ENCODE results near the gene B3GLCT. TPM values are rescaled to one million over a fixed set of nuclear protein-coding genes. Genes with fewer than 3 reads are reported as not detected.

The B3GLCT gene
- total and polyA plus RNA-seq, 12 donors, result 3.1 to 28.1 (median 18.8) TPM

- no peaks in the 10 kb centered on the region for H3K36me3 ChIP-seq
- ATAC-seq (no peak), DNase-seq (no peak)
- H3K27me3 ChIP-seq, result no peaks in the 10 kb centered on the region
- H3K4me1 ChIP-seq, result no peaks in the 10 kb centered on the region
- no peak overlapping the region for H3K4me3 ChIP-seq
- no peaks in the 10 kb centered on the region for H3K9me3 ChIP-seq
- H3K27ac ChIP-seq, result no peak overlapping the region
- intact Hi-C loops (cut with DNase I), result no loop called here
- WGBS, 2 donors, result 95 to 96% methylated on average over 24 to 26 of the region's 26 CpGs
- TF ChIP-seq CTCF (IDR thresholded peaks at IDR 0.05), result no peak
These were observed 16.8 kb upstream of the B3GLCT start for GRCh38 chr13:31182987-31183386.

GRCh38 chr13:31184451-31184850 is 15.3 kb upstream of the B3GLCT start:
- Histone ChIP-seq H3K27ac (no peak overlapping the region), H3K36me3 (no peaks in the 10 kb centered on the region), H3K4me3 (no peak overlapping the region), H3K27me3 (no peaks in the 10 kb centered on the region), H3K4me1 (no peaks in the 10 kb centered on the region), H3K9me3 (no peaks in the 10 kb centered on the region)
- WGBS, 2 donors, result 93 to 94% methylated on average over 6 of the region's 6 CpGs
- no peak for ATAC-seq
- intact Hi-C loops (cut with DNase I), result no loop called here
- no peak for TF ChIP-seq CTCF (IDR thresholded peaks at IDR 0.05)
- no peak for DNase-seq

- H3K27me3 ChIP-seq, result no peaks in the 10 kb centered on the region
- H3K27ac ChIP-seq, result no peak overlapping the region
- no peak for ATAC-seq
These were observed 14.7 kb upstream of the B3GLCT start for GRCh38 chr13:31184981-31185645.

GRCh38 chr13:31191748-31192147 is 8.0 kb upstream of the B3GLCT start:
- Histone ChIP-seq H3K27me3 (no peaks in the 10 kb centered on the region), H3K36me3 (no peaks in the 10 kb centered on the region), H3K4me1 (no peaks in the 10 kb centered on the region), H3K27ac (no peak overlapping the region), H3K9me3 (no peaks in the 10 kb centered on the region), H3K4me3 (no peak overlapping the region)
- DNase-seq (no peak), ATAC-seq (no peak)
- 82 to 87% methylated on average over 4 of the region's 4 CpGs for WGBS, 2 donors
- intact Hi-C loops (cut with DNase I), result loop anchor here in 1 of 10 donors (10.0 kb wide), 1 partner anchor 233 kb away; no protein-coding TSS in a partner anchor
- no peak for TF ChIP-seq CTCF (IDR thresholded peaks at IDR 0.05)

More at GRCh38 chr13:31184981-31185645, 14.7 kb upstream of the B3GLCT start:
- Histone ChIP-seq H3K4me3 (no peak overlapping the region), H3K36me3 (no peaks in the 10 kb centered on the region), H3K4me1 (no peaks in the 10 kb centered on the region), H3K9me3 (no peaks in the 10 kb centered on the region)
- no peak for DNase-seq
- intact Hi-C loops (cut with DNase I), result no loop called here
- 82 to 86% methylated on average over 7 of the region's 7 CpGs for WGBS, 2 donors
- TF ChIP-seq CTCF (IDR thresholded peaks at IDR 0.05), result no peak
